ENCODE measurements around the gene RARA.
A peak's percentile ranks its signal among the peaks of the same experiment; 100 is the strongest.

RARA gene

DNA sequence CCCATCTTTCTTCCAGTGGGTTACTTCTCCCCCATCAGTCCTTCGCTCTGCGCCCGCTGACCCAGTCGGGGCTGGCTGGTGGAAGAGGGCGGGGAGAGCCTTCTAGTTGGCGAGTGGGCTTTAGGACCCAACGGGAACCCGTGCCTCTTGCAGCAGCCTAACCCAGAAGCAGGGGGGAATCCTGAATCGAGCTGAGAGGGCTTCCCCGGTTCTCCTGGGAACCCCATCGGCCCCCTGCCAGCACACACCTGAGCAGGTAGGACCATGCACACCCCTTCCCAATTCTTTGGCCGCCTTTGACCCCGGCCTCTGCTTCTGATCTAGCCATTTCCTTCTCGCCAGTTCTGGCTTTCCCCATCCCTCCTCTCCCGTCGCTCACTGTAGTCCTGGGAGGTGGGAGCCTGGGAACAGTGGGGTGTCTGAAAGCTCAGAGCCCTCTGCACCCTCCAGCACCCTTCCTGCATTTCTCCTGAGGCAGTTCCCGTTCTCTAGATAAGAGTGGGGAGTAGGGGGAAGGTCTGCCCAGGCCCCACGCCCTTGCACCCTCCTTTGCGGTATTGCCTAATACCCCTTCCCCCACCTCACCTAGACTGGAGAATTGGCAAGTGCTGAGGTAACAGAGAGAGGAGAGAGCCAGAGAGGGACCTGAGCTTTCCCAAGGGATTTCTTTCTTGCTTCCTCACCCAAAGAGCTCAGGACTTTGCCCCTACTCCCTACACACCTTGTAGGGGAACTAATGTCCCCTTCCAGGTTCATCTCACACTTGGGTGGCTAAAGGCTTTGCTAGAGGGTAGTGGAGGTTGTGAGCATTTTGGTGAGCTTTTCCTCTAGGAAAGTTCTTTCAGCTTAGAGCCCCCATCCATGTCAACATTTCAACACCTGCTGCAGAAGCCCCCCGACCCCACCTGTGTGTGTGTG, at the start of gene RARA:
RARA (plus strand) TSS at position 150 of the 918 bp plus-strand sequence. CDS start 22,039 bp downstream, outside the sequence.
- no peak for DNase-seq (ENCODE audit: low read depth, low spot score)

DNA sequence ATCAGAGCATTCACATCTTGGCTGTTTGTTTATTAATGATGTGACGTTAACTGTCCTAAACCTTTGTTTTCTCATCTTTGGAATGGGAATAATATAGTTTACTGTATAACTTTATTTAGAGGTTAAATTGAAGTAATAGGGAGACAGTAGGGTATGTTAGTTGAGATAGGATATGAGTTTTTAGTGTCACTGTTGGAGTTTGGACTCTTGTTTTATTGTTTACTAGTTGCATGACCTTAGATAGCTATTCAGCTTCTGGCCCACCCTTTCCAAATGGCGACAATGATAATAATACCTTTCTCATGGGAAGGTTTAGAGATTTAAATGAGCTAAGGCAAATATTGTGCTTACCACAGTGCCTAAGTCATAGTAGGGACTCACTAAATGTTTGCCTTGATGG, 49.5 kb upstream of the RARA start:
- no peak for DNase-seq (ENCODE audit: low read depth, low spot score)

GRCh38 chr17:40260528-40260927, 48.5 kb upstream of the RARA start:
- no peak for DNase-seq (ENCODE audit: low read depth, low spot score)

- no peak for DNase-seq (ENCODE audit: low read depth, low spot score)
Measured at GRCh38 chr17:40264458-40265185, 44.4 kb upstream of the RARA start.

GRCh38 chr17:40265337-40265736, 43.6 kb upstream of the RARA start:
- DNase-seq (ENCODE audit: low read depth, low spot score), result no peak

GRCh38 chr17:40266882-40267281, 42.1 kb upstream of the RARA start:
- no peak for DNase-seq (ENCODE audit: low read depth, low spot score)

DNA sequence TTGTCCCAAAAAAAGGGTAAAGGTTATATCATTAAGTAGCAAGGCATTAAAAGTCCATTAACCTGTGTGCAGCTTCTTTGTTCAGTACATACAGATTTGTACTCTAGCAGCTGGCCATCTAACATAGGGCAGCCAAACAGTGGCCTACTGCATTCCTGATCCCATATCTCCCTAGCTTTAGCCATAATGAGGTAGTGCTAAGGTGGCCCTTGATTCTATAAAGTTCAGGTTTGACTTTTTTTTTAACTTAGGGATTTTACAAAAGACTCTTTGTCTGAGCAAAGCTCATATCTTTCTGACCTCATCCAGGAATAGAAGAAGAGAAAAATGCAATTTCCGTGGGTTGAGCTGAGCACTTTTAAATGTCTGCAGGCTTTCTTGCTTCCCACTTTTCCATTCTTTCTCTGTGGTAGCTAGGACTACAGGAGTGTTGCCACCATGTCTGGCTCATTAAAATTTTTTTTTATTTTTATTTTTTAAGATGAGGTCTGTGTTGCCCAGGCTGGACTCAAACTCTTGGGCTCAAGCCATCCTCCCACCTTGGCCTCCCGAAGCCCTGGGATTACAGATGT, 40.8 kb upstream of the RARA start:
- no peak for DNase-seq (ENCODE audit: low read depth, low spot score)

GRCh38 chr17:40278414-40278813, 30.6 kb upstream of the RARA start:
- DNase-seq (ENCODE audit: low read depth, low spot score), result no peak

- no peak for DNase-seq (ENCODE audit: low read depth, low spot score)
Measured at GRCh38 chr17:40279402-40279801, 29.6 kb upstream of the RARA start.

- no peak for DNase-seq (ENCODE audit: low read depth, low spot score)
Measured at GRCh38 chr17:40281663-40282062, 27.3 kb upstream of the RARA start.

GRCh38 chr17:40283662-40284061, 25.3 kb upstream of the RARA start:
- DNase-seq (ENCODE audit: low read depth, low spot score), result no peak

- DNase-seq (ENCODE audit: low read depth, low spot score), result no peak
Measured at GRCh38 chr17:40284085-40284713, 24.8 kb upstream of the RARA start.

GRCh38 chr17:40286473-40286872, 22.5 kb upstream of the RARA start:
- no peak for DNase-seq (ENCODE audit: low read depth, low spot score)

DNA sequence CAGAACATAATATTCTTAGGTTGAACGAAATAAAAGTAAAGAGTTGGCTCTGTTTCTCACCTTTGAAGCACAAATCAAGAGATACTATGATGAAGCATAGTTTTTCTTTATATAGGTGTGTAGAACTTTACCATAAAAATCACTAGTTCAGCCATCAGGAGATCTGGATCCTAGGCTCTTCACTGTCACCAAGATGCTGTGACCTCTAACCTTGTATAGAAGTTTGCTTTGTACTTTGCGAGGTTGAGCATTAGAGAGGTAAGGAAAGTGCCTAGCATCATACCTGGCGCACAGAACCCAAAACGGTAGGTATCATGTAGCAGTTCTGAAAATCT, 21.9 kb upstream of the RARA start:
- DNase-seq (ENCODE audit: low read depth, low spot score), result no peak

DNA sequence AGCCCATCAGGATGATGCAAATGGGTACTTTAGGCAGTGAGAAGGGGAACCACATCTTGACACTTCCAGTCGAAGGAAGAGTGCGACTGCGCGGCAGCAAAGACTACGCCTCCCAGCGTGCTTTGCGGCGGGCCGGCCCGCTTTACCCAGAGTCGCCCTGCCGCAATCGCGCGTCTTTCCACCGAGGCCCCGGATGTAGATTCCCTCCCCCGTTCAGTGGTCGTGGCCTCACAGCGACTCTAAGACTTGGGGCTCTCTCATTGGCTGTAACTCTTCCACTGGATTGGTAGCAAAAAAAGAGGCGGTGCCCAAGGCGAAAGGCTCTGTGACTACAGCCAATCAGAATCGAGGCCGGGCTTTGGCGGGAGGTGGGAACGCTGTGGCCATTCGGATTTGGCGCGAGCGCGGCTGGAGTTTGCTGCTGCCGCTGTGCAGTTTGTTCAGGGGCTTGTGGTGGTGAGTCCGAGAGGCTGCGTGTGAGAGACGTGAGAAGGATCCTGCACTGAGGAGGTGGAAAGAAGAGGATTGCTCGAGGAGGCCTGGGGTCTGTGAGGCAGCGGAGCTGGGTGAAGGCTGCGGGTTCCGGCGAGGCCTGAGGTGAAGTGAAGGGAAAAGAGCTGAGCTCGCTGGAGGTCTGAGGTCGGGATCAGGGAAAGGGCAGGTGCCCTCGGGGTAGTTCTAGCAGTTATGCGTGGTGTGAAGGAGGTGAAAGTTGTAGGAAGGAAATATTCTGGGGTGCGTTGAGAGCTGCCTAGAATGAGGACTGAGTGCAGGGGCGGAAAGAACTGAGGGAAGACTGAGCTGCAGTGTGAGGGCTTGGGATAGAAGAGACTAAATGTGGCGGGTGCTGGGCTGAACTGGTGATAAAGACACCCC, 21.2 kb upstream of the RARA start, which contains the start of gene CDC6:
CDC6 (plus strand) TSS at position 386 of the 876 bp plus-strand sequence. CDS start 1,542 bp downstream, outside the sequence.
- DNase-seq (ENCODE audit: low read depth, low spot score), result peak; percentile 98

DNA sequence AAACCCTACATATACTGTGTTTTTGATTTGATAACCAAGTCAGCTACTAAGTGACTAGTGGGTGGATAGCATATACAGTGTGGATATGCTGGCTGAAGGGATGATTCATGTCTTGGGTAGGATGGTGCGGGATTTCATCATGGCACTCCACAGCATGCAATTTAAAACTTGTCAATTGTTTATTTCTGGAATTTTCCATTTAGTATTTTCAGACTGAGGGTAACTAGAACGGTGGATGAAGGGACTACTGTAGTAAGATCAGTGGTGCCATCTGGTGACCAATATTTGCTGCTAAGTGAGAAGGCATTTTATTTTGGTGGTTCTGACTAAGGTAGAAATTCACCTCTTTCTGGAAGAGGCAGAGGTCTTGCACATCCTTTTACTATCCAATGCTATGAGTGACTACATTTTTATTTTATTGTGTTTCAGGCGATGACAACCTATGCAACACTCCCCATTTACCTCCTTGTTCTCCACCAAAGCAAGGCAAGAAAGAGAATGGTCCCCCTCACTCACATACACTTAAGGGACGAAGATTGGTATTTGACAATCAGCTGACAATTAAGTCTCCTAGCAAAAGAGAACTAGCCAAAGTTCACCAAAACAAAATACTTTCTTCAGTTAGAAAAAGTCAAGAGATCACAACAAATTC, 18.2 kb upstream of the RARA start:
- no peak for DNase-seq (ENCODE audit: low read depth, low spot score)

- DNase-seq (ENCODE audit: low read depth, low spot score), result no peak
Measured at GRCh38 chr17:40291281-40291664, 17.7 kb upstream of the RARA start.

DNA sequence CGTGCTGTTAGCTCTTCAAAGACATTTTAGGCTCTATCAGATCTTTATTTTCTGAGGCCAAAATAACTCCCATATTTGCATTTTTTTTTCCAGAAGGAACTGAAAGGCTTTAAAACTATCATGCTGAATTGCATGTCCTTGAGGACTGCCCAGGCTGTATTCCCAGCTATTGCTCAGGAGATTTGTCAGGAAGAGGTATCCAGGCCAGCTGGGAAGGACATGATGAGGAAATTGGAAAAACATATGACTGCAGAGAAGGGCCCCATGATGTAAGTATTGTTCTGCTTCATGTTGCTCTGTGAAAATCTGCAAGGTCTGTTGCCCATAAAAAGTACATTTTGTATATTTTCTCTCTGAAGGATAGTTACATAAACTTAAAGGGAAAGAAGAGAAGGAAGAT, 15.6 kb upstream of the RARA start:
- no peak for DNase-seq (ENCODE audit: low read depth, low spot score)

DNA sequence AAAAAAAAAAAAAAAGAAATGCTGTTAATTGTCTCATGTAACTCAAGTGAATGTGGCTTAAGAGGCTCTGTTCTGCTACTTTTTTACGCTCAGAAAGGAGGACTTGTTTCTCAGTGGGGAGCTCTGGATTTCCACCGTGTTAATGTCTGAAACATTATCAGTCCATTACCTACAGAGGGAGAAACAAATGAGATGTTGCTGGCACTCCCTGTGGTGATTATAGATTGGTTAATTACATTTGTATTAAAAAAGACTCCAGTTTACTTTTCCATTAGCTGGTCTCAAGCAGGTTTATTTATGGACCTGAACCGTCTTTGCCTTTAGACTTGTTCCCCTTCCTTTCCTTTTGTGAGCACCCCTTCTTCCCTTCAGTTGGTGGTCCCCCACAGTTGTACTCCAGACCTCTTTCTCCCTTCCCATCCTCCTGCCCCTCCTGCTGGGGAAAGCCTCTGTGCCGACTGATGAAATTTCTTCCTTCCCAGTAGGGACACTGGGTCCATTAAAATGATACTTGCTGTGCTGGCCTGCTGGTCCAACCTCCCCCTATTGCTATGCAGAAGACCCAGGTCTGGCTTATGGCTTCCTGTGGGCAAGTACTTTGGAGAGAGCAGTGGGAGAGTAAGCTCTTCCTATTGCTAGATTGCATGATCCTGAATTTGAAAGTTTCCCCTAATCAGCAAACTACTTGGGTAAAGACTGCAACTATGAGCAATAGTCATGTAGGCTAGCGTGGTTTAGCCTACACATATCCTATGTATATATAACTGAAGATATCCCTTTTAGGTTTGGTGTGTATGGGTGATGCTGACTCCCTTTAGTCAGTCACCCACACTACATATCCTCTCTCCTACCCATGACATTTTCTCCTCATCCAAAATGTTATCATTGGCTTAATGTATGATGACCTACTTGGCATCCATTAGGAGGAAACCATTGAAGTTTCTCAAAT, 13.2 kb upstream of the RARA start:
- DNase-seq (ENCODE audit: low read depth, low spot score), result no peak

Data from activated naive CD8-positive, alpha-beta T cell treated with anti-CD3 and anti-CD28 coated beads, Interleukin-2, amount 50 U/mL, for 16 hours (primary cell).